ENCODE results near the gene EXOC6B. TPM values are rescaled to one million over a fixed set of nuclear protein-coding genes. Genes with fewer than 3 reads are reported as not detected.

EXOC6B gene
- total RNA-seq, 1 experiment from 2014 or later, result 34.3 TPM

GRCh38 chr2:72572501-72572900 is 253.3 kb downstream of the EXOC6B start:
- H3K4me1 ChIP-seq (replicated peaks; ENCODE audit: insufficient read depth), result peaks cover 20% of the 10 kb centered on the region
- intact Hi-C loops (cut with micrococcal nuclease; ENCODE audit: unreplicated experiment), result loop anchor here (10.0 kb wide), 3 partner anchors 172 to 648 kb away; no protein-coding TSS in a partner anchor
- H3K79me2 ChIP-seq (ENCODE audit: low read depth), result no peaks in the 10 kb centered on the region
- no peak for DNase-seq
- CTCF ChIA-PET, result no interaction called here
- POLR2A ChIA-PET (ENCODE audit: unreplicated experiment), result interaction anchor here (0.7 kb wide), 1 partner anchor 10 kb away, joined by 4 read pairs; no protein-coding TSS in a partner anchor
- no peak for TF ChIP-seq CTCF (conservative IDR thresholded peaks at IDR 0.05)
- no peak for TF ChIP-seq EZH2 (IDR thresholded peaks at IDR 0.05; ENCODE audit: low read depth)
- no peak overlapping the region for H3K4me3 ChIP-seq
- no TSS peak for BruUV-seq (replicated peaks)
- no peak overlapping the region for H3K4me2 ChIP-seq
- H3K9me3 ChIP-seq (ENCODE audit: insufficient read depth, low read depth), result no peaks in the 10 kb centered on the region
- H3K36me3 ChIP-seq (ENCODE audit: low read depth), result no peaks in the 10 kb centered on the region
- H2AFZ ChIP-seq, result no peak overlapping the region
- no peaks in the 10 kb centered on the region for H4K20me1 ChIP-seq (ENCODE audit: insufficient read depth)
- H3K9me2 ChIP-seq (ENCODE audit: insufficient read depth), result no peaks in the 10 kb centered on the region
- H3F3A ChIP-seq (ENCODE audit: insufficient read depth, low read depth), result no peaks in the 10 kb centered on the region; the same call in 1 of the 2 replicates
- H3K27ac ChIP-seq, result no peak overlapping the region
- H3K27me3 ChIP-seq (ENCODE audit: insufficient read depth, low read depth), result no peaks in the 10 kb centered on the region

- Histone ChIP-seq H3K27ac (no peak overlapping the region), H4K20me1 (ENCODE audit: insufficient read depth) (no peaks in the 10 kb centered on the region), H3K36me3 (ENCODE audit: low read depth) (no peaks in the 10 kb centered on the region), H3K79me2 (ENCODE audit: low read depth) (no peaks in the 10 kb centered on the region), H3K27me3 (ENCODE audit: insufficient read depth, low read depth) (no peaks in the 10 kb centered on the region), H3F3A (ENCODE audit: insufficient read depth, low read depth) (no peaks in the 10 kb centered on the region; the same call in 1 of the 2 replicates), H3K4me3 (no peak overlapping the region), H3K9me3 (ENCODE audit: insufficient read depth, low read depth) (no peaks in the 10 kb centered on the region), H3K9me2 (ENCODE audit: insufficient read depth) (no peaks in the 10 kb centered on the region), H2AFZ (no peak overlapping the region), H3K4me1 (replicated peaks; ENCODE audit: insufficient read depth) (peaks cover 11% of the 10 kb centered on the region), H3K4me2 (no peak overlapping the region)
- ChIA-PET CTCF (no interaction called here), POLR2A (ENCODE audit: unreplicated experiment) (no interaction called here)
- peak in 1 of 2 experiments; percentile 93 for DNase-seq
- BruUV-seq (replicated peaks), result no TSS peak
- TF ChIP-seq CTCF (conservative IDR thresholded peaks at IDR 0.05) (no peak), EZH2 (IDR thresholded peaks at IDR 0.05; ENCODE audit: low read depth) (no peak)
- intact Hi-C loops (cut with micrococcal nuclease; ENCODE audit: unreplicated experiment), result loop anchor here (10.0 kb wide), 3 partner anchors 174 to 646 kb away; no protein-coding TSS in a partner anchor
These were observed 255.4 kb downstream of the EXOC6B start for GRCh38 chr2:72570413-72570812.

GRCh38 chr2:72562451-72563153 is 263.2 kb downstream of the EXOC6B start:
- no peaks in the 10 kb centered on the region for H3K9me3 ChIP-seq (ENCODE audit: insufficient read depth, low read depth)
- H3K4me1 ChIP-seq (replicated peaks; ENCODE audit: insufficient read depth), result peaks cover 21% of the 10 kb centered on the region
- BruUV-seq (replicated peaks), result no TSS peak
- no peak overlapping the region for H2AFZ ChIP-seq
- H4K20me1 ChIP-seq (ENCODE audit: insufficient read depth), result no peaks in the 10 kb centered on the region
- ChIA-PET CTCF (no interaction called here), POLR2A (ENCODE audit: unreplicated experiment) (interaction anchor here (0.6 to 1.0 kb wide), 2 partner anchors 10 to 14 kb away, joined by 4 to 7 read pairs; no protein-coding TSS in a partner anchor)
- no peaks in the 10 kb centered on the region for H3K36me3 ChIP-seq (ENCODE audit: low read depth)
- H3K4me3 ChIP-seq, result no peak overlapping the region
- no peaks in the 10 kb centered on the region for H3K9me2 ChIP-seq (ENCODE audit: insufficient read depth)
- H3K27me3 ChIP-seq (ENCODE audit: insufficient read depth, low read depth), result no peaks in the 10 kb centered on the region
- intact Hi-C loops (cut with micrococcal nuclease; ENCODE audit: unreplicated experiment), result no loop called here
- H3K79me2 ChIP-seq (ENCODE audit: low read depth), result no peaks in the 10 kb centered on the region
- H3K4me2 ChIP-seq, result peak overlapping the region; percentile 9
- TF ChIP-seq CTCF (conservative IDR thresholded peaks at IDR 0.05) (no peak), EZH2 (IDR thresholded peaks at IDR 0.05; ENCODE audit: low read depth) (no peak)
- peaks cover 17% of the 10 kb centered on the region for H3F3A ChIP-seq (ENCODE audit: insufficient read depth, low read depth)
- H3K27ac ChIP-seq, result peak overlapping the region; percentile 17; the same call in 1 of the 2 replicates
- DNase-seq, result peak; percentile 3 to 62
